ENCODE data around the gene ZAR1L.

DNA sequence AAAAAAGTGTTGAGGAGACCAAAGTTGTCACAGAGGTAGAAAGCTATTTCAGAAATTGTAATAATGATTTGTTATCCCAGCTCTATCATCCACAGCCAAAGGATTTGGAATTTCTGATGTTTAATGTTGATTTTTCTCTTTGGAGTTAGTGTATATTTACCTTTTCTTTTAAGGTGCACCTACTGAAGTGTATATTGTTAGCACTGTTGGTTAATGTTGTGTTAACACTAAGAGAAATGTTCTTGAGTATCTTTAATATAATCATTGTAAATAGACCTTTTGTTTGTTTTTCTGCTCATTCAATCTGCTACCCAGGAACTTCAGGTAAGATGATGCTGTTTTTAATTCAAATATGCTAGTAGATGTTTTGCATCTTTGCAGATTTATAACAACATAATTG, 57.5 kb downstream of the ZAR1L start:
- TF ChIP-seq RFX5 (IDR thresholded peaks at IDR 0.05; ENCODE audit: low read depth, low read length) = no peak
- TF ChIP-seq ZNF384 (IDR thresholded peaks at IDR 0.05; ENCODE audit: low read depth, low read length) = no peak
- TF ChIP-seq, protein P1, sequence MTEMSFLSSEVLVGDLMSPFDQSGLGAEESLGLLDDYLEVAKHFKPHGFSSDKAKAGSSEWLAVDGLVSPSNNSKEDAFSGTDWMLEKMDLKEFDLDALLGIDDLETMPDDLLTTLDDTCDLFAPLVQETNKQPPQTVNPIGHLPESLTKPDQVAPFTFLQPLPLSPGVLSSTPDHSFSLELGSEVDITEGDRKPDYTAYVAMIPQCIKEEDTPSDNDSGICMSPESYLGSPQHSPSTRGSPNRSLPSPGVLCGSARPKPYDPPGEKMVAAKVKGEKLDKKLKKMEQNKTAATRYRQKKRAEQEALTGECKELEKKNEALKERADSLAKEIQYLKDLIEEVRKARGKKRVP (CRISPR knock-in tag; IDR thresholded peaks at IDR 0.05) = no peak
- TF ChIP-seq PKNOX1 (IDR thresholded peaks at IDR 0.05) = no peak
- TF ChIP-seq ZNF512 (tag; IDR thresholded peaks at IDR 0.05) = no peak
- TF ChIP-seq THAP7 (CRISPR knock-in tag; IDR thresholded peaks at IDR 0.05) = no peak
- no peak for TF ChIP-seq NCOR1 (IDR thresholded peaks at IDR 0.05)
- no peak for TF ChIP-seq SIN3A (IDR thresholded peaks at IDR 0.05; ENCODE audit: borderline replicate concordance in 2 of 2, control insufficient read depth in 1 of 2, low read depth in 2 of 2, low read length in 2 of 2)
- TF ChIP-seq CHD2 (IDR thresholded peaks at IDR 0.05; ENCODE audit: low read depth, low read length) = no peak
- TF ChIP-seq, protein P2, sequence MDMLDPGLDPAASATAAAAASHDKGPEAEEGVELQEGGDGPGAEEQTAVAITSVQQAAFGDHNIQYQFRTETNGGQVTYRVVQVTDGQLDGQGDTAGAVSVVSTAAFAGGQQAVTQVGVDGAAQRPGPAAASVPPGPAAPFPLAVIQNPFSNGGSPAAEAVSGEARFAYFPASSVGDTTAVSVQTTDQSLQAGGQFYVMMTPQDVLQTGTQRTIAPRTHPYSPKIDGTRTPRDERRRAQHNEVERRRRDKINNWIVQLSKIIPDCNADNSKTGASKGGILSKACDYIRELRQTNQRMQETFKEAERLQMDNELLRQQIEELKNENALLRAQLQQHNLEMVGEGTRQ (CRISPR knock-in tag; IDR thresholded peaks at IDR 0.05) = no peak
- TF ChIP-seq, protein P3, sequence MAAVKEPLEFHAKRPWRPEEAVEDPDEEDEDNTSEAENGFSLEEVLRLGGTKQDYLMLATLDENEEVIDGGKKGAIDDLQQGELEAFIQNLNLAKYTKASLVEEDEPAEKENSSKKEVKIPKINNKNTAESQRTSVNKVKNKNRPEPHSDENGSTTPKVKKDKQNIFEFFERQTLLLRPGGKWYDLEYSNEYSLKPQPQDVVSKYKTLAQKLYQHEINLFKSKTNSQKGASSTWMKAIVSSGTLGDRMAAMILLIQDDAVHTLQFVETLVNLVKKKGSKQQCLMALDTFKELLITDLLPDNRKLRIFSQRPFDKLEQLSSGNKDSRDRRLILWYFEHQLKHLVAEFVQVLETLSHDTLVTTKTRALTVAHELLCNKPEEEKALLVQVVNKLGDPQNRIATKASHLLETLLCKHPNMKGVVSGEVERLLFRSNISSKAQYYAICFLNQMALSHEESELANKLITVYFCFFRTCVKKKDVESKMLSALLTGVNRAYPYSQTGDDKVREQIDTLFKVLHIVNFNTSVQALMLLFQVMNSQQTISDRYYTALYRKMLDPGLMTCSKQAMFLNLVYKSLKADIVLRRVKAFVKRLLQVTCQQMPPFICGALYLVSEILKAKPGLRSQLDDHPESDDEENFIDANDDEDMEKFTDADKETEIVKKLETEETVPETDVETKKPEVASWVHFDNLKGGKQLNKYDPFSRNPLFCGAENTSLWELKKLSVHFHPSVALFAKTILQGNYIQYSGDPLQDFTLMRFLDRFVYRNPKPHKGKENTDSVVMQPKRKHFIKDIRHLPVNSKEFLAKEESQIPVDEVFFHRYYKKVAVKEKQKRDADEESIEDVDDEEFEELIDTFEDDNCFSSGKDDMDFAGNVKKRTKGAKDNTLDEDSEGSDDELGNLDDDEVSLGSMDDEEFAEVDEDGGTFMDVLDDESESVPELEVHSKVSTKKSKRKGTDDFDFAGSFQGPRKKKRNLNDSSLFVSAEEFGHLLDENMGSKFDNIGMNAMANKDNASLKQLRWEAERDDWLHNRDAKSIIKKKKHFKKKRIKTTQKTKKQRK (IDR thresholded peaks at IDR 0.05; ENCODE audit: borderline replicate concordance, low read depth, low read length) = no peak
- TF ChIP-seq KDM1A (IDR thresholded peaks at IDR 0.05) = no peak
- TF ChIP-seq, protein P4, sequence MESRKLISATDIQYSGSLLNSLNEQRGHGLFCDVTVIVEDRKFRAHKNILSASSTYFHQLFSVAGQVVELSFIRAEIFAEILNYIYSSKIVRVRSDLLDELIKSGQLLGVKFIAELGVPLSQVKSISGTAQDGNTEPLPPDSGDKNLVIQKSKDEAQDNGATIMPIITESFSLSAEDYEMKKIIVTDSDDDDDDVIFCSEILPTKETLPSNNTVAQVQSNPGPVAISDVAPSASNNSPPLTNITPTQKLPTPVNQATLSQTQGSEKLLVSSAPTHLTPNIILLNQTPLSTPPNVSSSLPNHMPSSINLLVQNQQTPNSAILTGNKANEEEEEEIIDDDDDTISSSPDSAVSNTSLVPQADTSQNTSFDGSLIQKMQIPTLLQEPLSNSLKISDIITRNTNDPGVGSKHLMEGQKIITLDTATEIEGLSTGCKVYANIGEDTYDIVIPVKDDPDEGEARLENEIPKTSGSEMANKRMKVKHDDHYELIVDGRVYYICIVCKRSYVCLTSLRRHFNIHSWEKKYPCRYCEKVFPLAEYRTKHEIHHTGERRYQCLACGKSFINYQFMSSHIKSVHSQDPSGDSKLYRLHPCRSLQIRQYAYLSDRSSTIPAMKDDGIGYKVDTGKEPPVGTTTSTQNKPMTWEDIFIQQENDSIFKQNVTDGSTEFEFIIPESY (CRISPR knock-in tag; IDR thresholded peaks at IDR 0.05) = no peak
- no peak for TF ChIP-seq HNRNPUL1 (IDR thresholded peaks at IDR 0.05; ENCODE audit: low read length)

Data from K562 (cell line).